Ecto neural progenitor cell (in vitro differentiated cells): ENCODE data around the gene SLC15A1.
A peak's percentile ranks its signal among the peaks of the same experiment; 100 is the strongest.

Experiments used
- DNase-seq: peaks from one replicate; pipeline ENCODE4 v3.0.0-alpha.2; 2018; ENCODE audit warnings: low spot score

SLC15A1 gene

GRCh38 chr13:98751367-98751782 is 1.1 kb downstream of the SLC15A1 start:
- peak; percentile 56 for DNase-seq

DNA sequence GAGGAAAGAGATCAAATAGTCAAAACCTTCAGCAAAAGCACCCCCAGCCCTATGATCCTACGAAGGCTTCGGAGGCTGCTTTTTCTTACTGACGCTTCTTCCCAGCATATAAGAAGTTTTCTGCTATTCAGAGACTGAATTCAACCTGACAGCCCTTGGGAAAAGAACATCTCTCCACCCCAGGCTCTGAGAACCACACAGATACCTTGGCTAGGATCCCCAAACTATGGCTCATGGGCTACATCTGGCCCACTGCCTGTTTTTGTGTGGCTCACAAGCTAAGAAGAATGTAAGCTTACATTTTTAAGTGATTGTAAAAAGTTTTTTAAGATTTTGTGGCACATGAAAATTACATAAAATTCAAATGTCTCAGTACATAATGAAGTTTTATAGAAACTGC is 3.0 kb downstream of the SLC15A1 start:
- no peak for DNase-seq

GRCh38 chr13:98746968-98747367 is 5.5 kb downstream of the SLC15A1 start:
- no peak for DNase-seq

- no peak for DNase-seq
Observed at GRCh38 chr13:98743377-98743776, 9.1 kb downstream of the SLC15A1 start.

- DNase-seq: no peak
Observed at GRCh38 chr13:98742961-98743360, 9.5 kb downstream of the SLC15A1 start.

DNA sequence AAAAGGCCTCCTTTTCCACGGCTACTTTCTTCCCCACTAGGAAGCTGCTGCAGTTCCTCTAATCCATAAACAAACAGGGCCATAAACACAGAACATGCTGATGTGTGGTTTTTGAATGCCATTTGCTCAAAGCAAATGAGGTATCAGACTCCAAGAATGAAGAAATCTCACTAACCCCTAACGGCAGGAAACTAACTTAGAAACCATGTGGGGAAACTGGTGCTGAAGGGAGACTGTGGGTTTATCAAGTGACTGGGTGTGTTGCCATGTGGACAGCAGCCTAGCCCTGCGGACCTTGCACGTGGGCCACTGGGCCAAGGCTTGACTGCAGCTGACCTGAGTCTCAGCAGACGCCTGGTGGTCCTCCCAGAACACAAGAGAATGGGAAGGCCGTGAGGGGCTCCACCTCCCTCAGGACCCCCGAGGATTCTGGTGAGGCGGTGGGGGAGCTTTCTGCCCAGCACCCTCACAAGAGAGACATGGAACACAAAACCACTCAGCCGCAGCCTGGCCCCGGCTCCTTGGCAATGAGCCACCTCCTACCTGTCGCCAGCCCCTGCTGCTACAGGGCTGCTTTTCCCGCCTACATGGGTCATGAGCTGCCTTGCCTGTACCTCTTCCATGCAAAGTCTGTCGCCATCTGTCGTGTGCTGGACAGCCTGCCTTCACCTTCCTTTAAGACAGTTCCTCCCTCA is 10.6 kb downstream of the SLC15A1 start:
- no peak for DNase-seq

GRCh38 chr13:98740131-98740530 is 12.3 kb downstream of the SLC15A1 start:
- DNase-seq: no peak

GRCh38 chr13:98738993-98739392 is 13.5 kb downstream of the SLC15A1 start:
- DNase-seq: no peak

- DNase-seq: no peak
Observed at GRCh38 chr13:98738213-98738612, 14.3 kb downstream of the SLC15A1 start.

DNA sequence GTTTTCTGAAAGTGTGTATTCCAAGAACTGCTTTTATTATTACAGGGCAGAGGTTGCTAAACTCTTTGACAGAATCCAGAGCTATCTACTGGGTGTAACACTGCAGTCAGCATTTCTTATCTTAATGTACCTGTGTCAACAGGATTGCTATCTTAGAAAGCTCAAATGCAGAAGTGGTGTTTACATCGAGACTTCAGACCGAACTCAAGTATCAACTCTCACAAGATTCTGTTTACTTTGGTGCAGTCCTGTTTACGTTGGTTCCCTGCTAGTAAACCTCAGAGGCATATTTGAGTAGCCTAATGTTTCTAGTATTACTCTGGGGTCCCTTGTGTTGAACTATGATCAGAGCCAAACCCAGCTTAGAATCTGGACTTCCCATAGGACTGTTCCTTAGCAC is 20.5 kb downstream of the SLC15A1 start:
- no peak for DNase-seq

DNA sequence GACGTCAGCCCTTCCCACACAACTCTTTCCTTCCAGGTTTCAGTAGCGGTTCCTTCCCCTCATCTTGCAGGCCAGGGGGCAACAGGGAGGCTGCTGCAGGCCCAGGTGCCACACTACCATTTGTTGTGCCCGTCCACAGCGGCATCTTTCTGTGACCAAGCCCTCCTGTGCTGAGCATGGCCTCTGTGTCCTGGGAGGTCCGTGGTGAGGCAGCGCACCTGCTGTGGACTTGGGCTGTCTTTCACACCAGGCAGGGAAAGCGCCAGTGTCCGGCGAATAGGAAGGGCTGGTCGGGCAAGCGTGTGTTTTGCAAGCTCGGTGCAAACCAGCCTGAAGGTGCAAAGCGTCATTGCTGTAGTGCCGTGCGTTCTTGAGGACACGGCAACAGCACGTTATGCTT is 21.4 kb downstream of the SLC15A1 start:
- no peak for DNase-seq

DNA sequence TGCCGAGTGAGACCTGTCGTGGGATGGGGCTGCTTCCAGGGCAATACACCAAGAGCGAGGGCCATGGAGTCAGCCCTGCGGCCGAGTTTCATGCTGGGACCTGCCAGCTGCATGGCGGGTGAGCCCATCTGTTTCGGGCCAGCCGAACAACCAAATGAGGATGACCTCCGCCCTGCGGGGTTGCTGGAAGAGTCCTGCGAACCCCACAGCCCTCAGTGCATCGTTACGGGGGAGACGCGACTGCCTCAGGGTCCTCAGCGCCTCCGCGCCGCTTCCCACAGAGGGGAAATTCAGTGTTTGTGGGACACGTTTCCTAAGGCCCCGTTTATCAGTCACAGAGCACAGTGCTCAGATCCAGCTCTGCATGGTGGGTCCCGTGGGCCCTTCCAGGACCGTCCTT is 22.0 kb downstream of the SLC15A1 start:
- DNase-seq: no peak

DNA sequence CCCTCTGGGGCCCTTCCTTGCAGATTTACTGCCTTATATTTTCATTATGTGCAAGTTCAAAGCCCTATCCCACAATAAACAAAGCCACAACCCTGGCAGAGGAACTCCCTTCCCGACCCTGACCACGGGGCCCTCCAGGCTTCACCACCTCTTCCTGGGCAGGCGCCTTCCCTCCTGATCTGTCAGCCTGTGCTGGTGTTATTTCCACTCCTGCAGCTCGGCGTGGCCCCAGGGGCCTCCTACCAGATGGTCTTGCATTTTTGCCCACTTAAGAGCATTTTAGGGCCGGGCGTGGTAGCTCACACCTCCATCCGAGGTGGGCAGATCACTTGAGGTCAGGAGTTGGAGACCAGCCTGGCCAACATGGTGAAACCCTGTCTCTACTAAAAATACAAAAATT is 22.8 kb downstream of the SLC15A1 start:
- no peak for DNase-seq

DNA sequence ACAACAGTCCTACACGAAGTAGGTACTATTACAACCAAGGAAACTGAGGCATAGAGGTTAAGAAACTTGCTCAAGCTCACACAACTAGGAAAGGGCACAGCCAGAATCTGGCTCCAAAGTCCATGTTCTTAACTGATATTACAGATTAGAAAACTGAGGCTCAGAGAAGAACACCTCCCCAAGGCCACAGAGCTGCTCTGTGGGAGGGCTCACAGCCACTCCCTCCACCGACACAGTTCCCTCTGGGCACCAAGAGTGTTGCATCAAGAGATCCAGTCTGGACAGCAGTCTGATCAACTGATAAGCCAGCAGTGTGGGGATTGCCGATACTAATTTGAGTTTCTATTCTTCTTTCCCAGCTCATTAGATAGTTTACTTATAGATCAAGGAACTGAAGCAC is 29.5 kb downstream of the SLC15A1 start:
- DNase-seq: no peak

- DNase-seq: no peak
Observed at GRCh38 chr13:98721825-98722510, 30.5 kb downstream of the SLC15A1 start.

- no peak for DNase-seq
Observed at GRCh38 chr13:98719527-98720250, 32.8 kb downstream of the SLC15A1 start.

GRCh38 chr13:98717891-98718290 is 34.6 kb downstream of the SLC15A1 start:
- no peak for DNase-seq

- DNase-seq: no peak
Observed at GRCh38 chr13:98717256-98717655, 35.2 kb downstream of the SLC15A1 start.

DNA sequence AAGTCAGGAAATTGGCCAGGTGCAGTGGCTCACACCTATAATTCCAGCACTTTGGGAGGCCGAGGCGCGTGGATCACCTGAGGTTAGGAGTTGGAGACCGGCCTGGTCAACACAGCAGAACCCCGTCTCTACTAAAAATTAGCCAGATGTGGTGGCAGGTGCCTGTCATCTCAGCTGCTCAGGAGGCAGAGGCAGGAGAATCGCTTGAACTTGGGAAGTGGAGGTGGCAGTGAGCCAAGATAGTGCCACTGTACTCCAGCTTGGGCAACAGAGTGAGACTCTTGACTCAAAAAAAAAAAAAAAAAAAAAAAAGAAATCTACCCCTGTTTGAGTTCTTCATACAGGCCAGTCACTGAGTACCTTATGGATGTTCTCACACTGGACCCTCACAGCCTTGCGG is 42.0 kb downstream of the SLC15A1 start:
- DNase-seq: no peak

DNA sequence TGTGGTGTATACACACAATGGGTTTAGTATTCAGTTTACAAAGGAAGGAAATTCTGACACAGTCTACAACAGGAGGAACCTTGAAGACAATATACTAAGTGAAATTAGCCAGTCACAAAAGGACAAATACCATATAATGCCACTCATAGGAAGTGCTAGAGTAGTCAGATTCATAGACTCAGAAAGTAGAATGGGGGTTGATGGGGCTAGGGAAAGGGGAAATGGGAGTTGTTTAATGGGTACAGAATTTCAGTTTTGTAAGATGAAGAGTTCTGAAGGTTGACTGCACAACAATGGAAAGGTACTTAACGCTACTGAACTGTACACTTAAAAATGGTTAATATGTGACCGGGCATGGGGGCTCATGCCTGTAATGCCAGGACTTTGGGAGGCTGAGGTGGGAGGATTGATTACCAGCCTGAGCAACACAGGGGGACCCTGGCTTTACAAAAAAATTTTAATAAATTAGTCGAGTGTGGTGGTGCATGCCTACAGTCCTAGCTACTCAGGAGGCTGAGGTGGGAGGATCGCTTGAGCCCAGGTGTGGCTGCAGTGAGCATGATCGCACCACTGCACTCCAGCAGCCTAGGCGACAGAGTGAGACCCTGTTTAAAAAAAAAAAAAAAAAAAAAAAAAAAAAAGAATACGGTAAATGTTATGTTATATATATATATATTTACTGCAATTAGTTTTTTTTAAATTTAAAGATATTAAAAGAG is 45.0 kb downstream of the SLC15A1 start:
- no peak for DNase-seq

- no peak for DNase-seq
Observed at GRCh38 chr13:98706446-98707110, 45.9 kb downstream of the SLC15A1 start.

DNA sequence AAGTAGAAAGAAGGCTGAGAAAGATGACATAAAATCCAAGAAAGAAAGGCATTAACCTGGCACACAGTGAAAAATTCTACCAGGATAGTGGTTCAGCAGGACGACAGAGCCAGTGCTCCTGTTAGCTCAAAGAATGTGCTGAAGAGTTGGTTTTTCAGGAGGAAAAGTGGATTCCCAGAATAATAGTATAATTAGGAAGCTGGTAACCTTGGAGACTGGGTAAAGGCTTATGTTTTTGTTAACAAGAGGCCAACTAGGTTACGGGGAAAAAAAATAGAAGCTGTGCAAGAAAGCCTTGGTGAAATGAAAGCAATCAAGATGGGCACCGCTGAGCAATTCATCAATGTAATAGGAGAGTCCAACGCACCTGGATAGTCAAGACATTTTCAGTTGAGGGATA is 54.7 kb downstream of the SLC15A1 start:
- no peak for DNase-seq
